Measurements from ENCODE around the gene UROC1.

The UROC1 gene

DNA sequence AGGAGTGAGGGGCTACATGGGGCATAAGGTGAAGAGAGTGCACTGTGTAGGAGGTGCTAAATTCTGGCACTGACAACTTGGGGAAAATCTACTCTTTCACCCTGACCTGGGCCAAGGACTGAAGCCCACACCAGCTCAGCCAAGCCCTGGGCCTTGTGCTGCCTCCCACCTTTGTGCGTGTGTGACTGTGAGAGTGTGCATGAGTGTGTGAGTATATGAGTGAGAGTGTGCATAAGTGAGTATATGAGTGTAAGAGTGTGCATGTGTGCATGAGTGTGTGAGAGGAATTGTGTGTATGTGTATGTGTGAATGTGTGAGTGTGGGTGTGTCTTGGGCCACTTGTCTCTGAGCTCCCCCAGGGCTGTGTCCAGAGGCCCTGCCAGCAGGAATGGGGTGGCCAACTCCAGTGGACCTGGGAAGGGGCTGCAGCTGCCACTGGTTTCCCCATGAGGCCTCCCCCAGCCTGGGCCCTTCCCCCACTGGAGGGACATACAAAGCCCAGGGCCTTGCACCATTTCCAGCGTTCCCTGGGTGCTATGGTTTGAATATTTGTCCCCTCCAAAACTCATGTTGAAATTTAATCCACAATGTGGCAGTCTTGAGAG lies 26.0 kb upstream of the UROC1 start:
- Histone ChIP-seq H3K4me1 (ENCODE audit: low read depth, poor library complexity, severe bottlenecking) (no peaks in the 10 kb centered on the region), H3K4me3 (IDR thresholded peaks at IDR 0.05; ENCODE audit: insufficient read depth, low read depth, low read length) (no peak overlapping the region), H3K79me2 (ENCODE audit: insufficient read depth, low read depth) (no peaks in the 10 kb centered on the region), H4K20me1 (ENCODE audit: insufficient read depth) (no peaks in the 10 kb centered on the region), H3K27me3 (ENCODE audit: insufficient read depth, low read depth) (no peaks in the 10 kb centered on the region), H3K27ac (no peak overlapping the region), H3K4me2 (no peak overlapping the region), H3K36me3 (ENCODE audit: insufficient read depth) (no peaks in the 10 kb centered on the region), H3K9ac (no peak overlapping the region), H2AFZ (ENCODE audit: low read depth) (no peak overlapping the region)
- TF ChIP-seq, protein P1, sequence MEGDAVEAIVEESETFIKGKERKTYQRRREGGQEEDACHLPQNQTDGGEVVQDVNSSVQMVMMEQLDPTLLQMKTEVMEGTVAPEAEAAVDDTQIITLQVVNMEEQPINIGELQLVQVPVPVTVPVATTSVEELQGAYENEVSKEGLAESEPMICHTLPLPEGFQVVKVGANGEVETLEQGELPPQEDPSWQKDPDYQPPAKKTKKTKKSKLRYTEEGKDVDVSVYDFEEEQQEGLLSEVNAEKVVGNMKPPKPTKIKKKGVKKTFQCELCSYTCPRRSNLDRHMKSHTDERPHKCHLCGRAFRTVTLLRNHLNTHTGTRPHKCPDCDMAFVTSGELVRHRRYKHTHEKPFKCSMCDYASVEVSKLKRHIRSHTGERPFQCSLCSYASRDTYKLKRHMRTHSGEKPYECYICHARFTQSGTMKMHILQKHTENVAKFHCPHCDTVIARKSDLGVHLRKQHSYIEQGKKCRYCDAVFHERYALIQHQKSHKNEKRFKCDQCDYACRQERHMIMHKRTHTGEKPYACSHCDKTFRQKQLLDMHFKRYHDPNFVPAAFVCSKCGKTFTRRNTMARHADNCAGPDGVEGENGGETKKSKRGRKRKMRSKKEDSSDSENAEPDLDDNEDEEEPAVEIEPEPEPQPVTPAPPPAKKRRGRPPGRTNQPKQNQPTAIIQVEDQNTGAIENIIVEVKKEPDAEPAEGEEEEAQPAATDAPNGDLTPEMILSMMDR (conservative IDR thresholded peaks at IDR 0.05; ENCODE audit: low read depth, low read length): no peak

DNA sequence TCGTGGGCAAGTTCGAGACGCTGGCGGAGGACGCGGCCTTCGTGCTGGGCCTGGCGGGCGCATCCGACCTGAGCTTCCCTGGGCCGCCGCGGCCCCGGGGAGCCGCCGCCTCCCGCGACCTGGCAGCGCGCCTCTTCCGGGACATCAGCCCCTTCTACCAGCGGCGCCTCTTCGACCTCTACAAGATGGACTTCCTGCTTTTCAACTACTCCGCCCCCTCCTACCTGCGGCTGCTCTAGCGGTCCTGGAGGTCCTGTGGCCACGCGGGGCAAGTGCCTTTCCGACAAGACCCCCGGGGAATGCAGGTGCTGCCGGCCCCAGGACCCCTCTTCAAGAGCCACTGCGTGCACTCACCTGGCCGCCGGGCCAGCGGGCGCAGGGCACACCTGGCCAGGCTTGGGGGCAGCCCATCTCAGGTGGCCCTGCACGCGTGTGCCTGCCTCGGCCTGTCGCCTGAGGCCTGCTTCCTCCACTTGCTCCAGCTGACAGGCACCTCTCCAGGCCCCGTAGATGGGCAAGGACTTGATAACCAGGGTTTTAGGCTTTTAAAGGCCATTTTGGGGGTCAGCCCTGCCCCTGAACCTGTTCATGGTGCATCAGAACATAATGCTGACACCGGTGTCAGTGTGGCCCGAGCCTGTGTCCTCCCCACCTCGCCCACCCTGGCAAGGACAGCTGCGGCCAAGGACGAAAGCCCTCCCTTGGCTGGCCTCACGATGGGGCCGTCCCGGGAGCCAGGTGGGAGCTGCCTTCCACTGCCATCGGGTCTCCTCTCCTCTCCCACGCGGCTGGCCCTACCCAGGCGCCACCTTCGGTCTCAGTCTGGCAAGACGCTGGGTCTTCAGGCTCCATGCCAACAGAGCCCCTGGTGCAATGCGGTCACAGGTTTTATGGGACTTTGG lies 25.0 kb upstream of the UROC1 start:
- Histone ChIP-seq H3K27ac (no peak overlapping the region), H2AFZ (ENCODE audit: low read depth) (no peak overlapping the region)
- TF ChIP-seq, protein P1 (conservative IDR thresholded peaks at IDR 0.05; ENCODE audit: low read depth, low read length): no peak

DNA sequence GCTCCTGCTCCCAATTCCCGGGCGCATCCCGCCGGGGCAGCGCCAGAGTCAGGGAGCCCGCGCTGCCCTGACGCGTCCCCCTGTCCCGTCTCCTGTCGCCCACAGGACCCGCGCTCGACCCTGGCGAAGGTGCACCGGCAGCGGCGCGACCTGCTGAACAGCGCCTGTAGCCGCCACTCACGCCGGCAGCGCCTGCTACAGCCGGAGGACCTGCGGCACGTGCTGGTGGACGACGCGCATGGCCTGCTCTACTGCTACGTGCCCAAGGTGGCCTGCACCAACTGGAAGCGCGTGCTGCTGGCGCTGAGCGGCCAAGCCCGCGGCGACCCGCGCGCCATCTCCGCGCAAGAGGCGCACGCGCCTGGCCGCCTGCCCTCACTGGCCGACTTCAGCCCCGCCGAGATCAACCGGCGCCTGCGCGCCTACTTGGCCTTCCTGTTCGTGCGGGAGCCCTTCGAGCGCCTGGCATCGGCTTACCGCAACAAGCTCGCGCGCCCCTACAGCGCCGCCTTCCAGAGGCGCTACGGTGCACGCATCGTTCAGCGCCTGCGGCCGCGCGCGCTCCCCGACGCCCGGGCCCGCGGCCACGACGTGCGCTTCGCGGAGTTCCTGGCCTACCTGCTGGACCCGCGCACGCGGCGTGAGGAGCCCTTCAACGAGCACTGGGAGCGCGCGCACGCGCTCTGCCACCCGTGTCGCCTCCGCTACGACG lies 24.2 kb upstream of the UROC1 start:
- Histone ChIP-seq H3K79me2 (ENCODE audit: insufficient read depth, low read depth) (no peaks in the 10 kb centered on the region), H2AFZ (ENCODE audit: low read depth) (no peak overlapping the region), H3K4me3 (IDR thresholded peaks at IDR 0.05; ENCODE audit: insufficient read depth, low read depth, low read length) (no peak overlapping the region), H3K27me3 (ENCODE audit: insufficient read depth, low read depth) (no peaks in the 10 kb centered on the region), H3K4me1 (ENCODE audit: low read depth, poor library complexity, severe bottlenecking) (no peaks in the 10 kb centered on the region), H4K20me1 (ENCODE audit: insufficient read depth) (no peaks in the 10 kb centered on the region), H3K9ac (no peak overlapping the region), H3K4me2 (no peak overlapping the region), H3K36me3 (ENCODE audit: insufficient read depth) (no peaks in the 10 kb centered on the region), H3K27ac (no peak overlapping the region)
- TF ChIP-seq, protein P1 (conservative IDR thresholded peaks at IDR 0.05; ENCODE audit: low read depth, low read length): no peak

More for the DNA sequence above, 25.0 kb upstream of the UROC1 start:
- Histone ChIP-seq H3K4me2 (no peak overlapping the region), H4K20me1 (ENCODE audit: insufficient read depth) (no peaks in the 10 kb centered on the region), H3K4me1 (ENCODE audit: low read depth, poor library complexity, severe bottlenecking) (no peaks in the 10 kb centered on the region), H3K27me3 (ENCODE audit: insufficient read depth, low read depth) (no peaks in the 10 kb centered on the region), H3K4me3 (IDR thresholded peaks at IDR 0.05; ENCODE audit: insufficient read depth, low read depth, low read length) (no peak overlapping the region), H3K36me3 (ENCODE audit: insufficient read depth) (no peaks in the 10 kb centered on the region), H3K79me2 (ENCODE audit: insufficient read depth, low read depth) (no peaks in the 10 kb centered on the region), H3K9ac (no peak overlapping the region)

DNA sequence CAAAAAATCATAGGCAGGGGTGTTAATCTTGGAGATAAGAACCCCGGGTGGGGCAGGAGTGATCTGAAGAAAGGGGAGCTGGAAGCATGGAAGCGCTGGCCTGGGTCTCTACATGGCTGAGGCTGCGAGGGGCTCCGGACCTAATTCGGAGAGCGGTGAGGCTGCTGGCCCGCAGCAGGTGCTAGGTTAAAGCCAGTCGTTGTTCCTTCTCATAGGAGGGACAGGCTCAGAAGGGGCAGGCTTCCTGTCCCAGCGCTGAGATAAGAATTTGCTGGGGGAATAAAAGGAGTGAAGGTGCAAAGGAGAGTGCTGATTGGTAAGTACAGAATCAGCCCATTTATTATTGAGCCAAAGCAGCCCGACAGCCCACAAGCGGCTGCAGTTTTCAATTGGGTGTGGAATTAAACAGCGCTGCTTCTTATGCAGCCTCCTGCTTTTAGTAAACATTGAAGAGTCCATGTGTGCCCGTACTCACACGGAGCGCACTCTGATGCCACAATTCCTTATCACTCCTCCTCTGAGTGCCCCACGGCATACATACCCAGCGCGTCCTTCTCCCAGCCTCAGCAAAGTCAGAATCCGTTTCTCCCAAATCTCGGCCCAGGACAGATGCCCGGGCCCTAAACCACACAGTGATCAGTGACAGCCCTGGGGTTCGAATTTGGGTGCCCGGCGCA lies 23.5 kb upstream of the UROC1 start:
- H3K4me3 ChIP-seq (IDR thresholded peaks at IDR 0.05; ENCODE audit: insufficient read depth, low read depth, low read length): no peak overlapping the region
- no peaks in the 10 kb centered on the region for H3K4me1 ChIP-seq (ENCODE audit: low read depth, poor library complexity, severe bottlenecking)
- no peaks in the 10 kb centered on the region for H3K36me3 ChIP-seq (ENCODE audit: insufficient read depth)
- H4K20me1 ChIP-seq (ENCODE audit: insufficient read depth): no peaks in the 10 kb centered on the region
- no peak overlapping the region for H3K27ac ChIP-seq
- H3K79me2 ChIP-seq (ENCODE audit: insufficient read depth, low read depth): no peaks in the 10 kb centered on the region
- H3K27me3 ChIP-seq (ENCODE audit: insufficient read depth, low read depth): no peaks in the 10 kb centered on the region
- no peak overlapping the region for H3K4me2 ChIP-seq
- no peak overlapping the region for H2AFZ ChIP-seq (ENCODE audit: low read depth)
- no peak overlapping the region for H3K9ac ChIP-seq
- TF ChIP-seq, protein P1 (conservative IDR thresholded peaks at IDR 0.05; ENCODE audit: low read depth, low read length): no peak
